ENCODE results near the gene INAVA.
"Not testable (repeated sequence)": the region's sequence is repeated elsewhere in the genome, so short reads cannot be mapped to it uniquely, and the experiment has no call there.

Gene INAVA

DNA sequence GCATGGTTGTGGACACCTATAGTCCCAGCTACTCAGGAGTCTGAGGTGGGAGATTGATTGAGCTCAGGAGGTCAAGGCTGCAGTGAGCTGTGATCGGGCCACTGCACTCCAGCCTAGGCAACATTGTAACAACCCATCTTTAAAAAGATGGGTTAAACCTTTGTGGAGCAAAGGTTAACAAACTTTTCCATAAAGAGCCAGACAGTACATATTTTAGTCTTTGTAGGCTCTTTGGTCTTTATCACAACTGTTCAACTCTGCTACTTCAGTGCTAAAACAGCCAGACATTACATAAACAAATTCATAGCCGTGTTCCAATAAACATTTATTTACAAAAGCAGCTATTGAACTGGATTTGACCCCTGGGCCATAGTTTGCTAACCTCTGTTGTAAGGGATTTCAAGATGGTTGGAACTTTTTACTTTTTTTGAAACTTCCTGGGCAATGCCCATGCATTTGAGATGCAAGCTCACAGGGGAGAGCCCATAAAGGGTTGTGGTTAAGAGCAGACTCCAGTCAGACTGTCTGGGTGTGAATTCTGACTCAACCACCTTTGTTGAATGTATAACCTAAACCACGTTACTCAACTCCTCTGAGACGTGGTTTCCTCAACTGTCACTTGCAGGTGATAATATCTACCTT lies 10.8 kb downstream of the INAVA start:
- H3K4me3 ChIP-seq (ENCODE audit: low read depth, low read length) = no peak overlapping the region
- no peak for TF ChIP-seq CTCF (IDR thresholded peaks at IDR 0.05; ENCODE audit: low read depth, low read length)

DNA sequence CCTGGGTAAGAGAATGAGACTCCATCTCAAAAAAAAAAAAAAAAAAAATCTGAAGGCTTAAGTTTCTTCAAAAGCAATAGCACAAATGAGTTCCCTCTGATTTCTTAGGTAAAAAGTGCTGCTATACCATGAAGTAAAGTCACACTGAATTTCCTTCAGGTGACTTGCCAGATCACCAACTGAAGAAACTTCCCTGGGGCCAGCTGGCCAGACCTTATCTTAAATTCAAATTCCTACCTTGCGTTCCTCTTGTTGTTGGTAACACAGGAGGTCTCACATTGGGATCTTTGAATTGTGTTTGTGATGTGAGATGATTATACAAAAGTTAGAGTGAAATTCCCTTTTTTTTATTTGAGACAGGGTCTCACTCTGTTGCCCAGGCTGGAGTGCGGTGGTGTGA lies 11.8 kb downstream of the INAVA start:
- TF ChIP-seq CTCF (IDR thresholded peaks at IDR 0.05; ENCODE audit: low read depth, low read length) = no peak
- H3K4me3 ChIP-seq (ENCODE audit: low read depth, low read length) = no peak overlapping the region

DNA sequence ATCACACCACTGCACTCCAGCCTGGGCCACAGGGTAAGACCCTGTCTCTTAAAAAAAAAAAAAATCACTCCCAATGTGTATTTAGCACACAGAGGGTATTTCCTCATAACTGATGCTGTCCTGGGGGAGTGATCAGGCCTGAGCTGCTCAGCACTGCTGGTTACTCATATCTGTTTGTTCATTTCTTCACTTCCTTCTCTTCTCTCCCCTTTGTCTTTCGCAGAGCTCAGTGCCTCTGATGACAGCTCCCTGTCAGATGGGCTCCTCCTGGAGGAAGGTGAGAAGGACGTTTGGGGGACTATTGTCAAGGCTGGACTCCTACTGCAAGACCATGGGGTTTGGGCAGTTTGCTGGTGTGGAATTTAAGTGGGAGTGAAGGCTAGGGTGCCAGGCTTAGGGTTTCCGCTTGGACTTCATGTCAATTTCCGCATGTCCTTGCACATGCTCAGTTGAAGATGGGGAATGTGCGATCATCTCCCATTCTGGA lies 13.0 kb downstream of the INAVA start:
- no peak for TF ChIP-seq CTCF (IDR thresholded peaks at IDR 0.05; ENCODE audit: low read depth, low read length)

GRCh38 chr1:200908191-200908868 lies 13.6 kb downstream of the INAVA start:
- TF ChIP-seq CTCF (IDR thresholded peaks at IDR 0.05; ENCODE audit: low read depth, low read length) = no peak
- H3K4me3 ChIP-seq (ENCODE audit: low read depth, low read length) = no peak overlapping the region

More for the DNA sequence above, 13.0 kb downstream of the INAVA start:
- no peak overlapping the region for H3K4me3 ChIP-seq (ENCODE audit: low read depth, low read length)

DNA sequence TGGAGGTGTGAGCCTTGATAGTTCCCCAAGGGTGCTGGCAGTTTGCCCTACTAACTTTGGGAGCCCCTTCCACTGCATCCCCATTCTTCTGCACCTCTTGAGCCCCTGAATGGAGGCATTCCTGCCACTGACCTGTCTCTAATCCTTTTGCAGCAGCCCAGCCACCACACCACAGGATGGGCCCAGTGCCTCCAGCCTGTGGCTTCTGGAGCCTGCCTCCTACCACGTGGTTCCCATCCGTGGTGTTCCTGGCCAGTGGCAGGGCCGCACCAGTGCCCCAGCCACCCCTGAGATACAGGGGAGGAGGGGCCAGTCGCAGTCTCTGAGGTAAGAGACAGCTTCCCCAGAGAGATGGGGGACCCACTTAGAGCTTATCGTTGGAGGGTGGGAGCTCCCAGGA lies 14.4 kb downstream of the INAVA start:
- H3K4me3 ChIP-seq (ENCODE audit: low read depth, low read length) = no peak overlapping the region
- TF ChIP-seq CTCF (IDR thresholded peaks at IDR 0.05; ENCODE audit: low read depth, low read length) = no peak

DNA sequence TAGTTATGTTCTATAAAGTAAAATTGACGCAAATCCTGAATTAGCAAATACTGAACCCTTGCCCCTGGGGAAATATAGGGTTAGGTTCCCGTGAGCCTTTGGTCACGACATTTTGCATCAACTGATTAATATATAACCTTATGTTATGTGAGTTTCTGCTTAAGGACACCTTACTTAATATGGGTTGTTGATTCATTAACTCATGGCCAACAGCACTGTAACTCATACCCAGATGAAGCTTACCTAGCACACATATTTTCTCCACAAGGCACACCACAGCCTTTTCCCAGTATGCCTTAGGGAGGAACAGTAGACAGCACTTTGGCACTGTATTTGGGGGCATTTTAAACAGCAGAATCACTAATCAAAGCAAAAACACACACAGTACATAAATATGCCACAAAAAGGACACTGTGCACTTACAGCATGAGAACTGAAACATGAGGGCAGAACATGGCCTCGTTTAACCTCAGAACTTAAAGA lies 15.1 kb downstream of the INAVA start:
- H3K4me3 ChIP-seq (ENCODE audit: low read depth, low read length) = no peak overlapping the region
- no peak for TF ChIP-seq CTCF (IDR thresholded peaks at IDR 0.05; ENCODE audit: low read depth, low read length)

DNA sequence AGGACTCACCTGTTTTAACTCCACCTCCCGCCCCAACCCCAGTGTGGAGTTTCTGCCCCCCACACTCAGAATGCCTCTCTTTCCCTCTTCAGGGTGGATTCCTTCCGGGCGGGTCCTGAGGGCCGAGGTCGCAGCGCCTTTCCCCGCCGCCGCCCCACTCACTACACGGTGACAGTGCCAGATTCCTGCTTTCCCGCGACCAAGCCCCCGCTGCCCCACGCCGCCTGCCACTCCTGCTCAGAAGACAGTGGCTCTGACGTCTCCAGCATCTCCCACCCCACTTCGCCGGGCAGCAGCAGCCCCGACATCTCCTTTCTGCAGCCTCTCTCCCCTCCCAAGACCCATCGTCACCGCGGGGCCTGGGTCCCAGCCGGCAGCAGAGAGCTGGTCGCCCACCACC lies 16.7 kb downstream of the INAVA start:
- no peak for TF ChIP-seq CTCF (IDR thresholded peaks at IDR 0.05; ENCODE audit: low read depth, low read length)
- no peak overlapping the region for H3K4me3 ChIP-seq (ENCODE audit: low read depth, low read length)

GRCh38 chr1:200911936-200912335 lies 17.2 kb downstream of the INAVA start:
- not testable (repeated sequence) for H3K4me3 ChIP-seq (ENCODE audit: low read depth, low read length)
